GM23248 (cell line): ENCODE measurements around the gene GPR39. TPM values are rescaled to one million over a fixed set of nuclear protein-coding genes. Genes with fewer than 3 reads are reported as not detected.

Experiments
- DNase-seq: peaks from one replicate; pipeline ENCODE4 v3.0.0-alpha.2; 2015
- H2AFZ ChIP-seq: fragments of 200-600 bp; sonication (generic); 2 replicates; pipeline ENCODE4 v1.6.1; 2016; ENCODE audit warnings: antibody characterized with exemption
- H3F3A ChIP-seq: fragments of 200-600 bp; sonication (generic); 2 replicates; pipeline ENCODE4 v1.6.1; 2016; ENCODE audit warnings: mild to moderate bottlenecking, antibody characterized with exemption, mixed run types; ENCODE audit not compliant: insufficient read depth
- H3K27ac ChIP-seq: fragments of 200-600 bp; sonication (generic); 2 replicates; pipeline ENCODE4 v1.5.1; 2016; ENCODE audit warnings: mild to moderate bottlenecking
- H3K27me3 ChIP-seq: fragments of 200-600 bp; sonication (generic); replicated peaks from 2 replicates; pipeline ENCODE4 v1.6.1; 2016; ENCODE audit warnings: mild to moderate bottlenecking; ENCODE audit not compliant: insufficient read depth
- H3K36me3 ChIP-seq: fragments of 200-600 bp; sonication (generic); 2 replicates; pipeline ENCODE4 v1.6.1; 2016; ENCODE audit warnings: low read depth, mild to moderate bottlenecking
- H3K4me1 ChIP-seq: fragments of 200-600 bp; sonication (generic); 2 replicates; pipeline ENCODE4 v1.6.1; 2016; ENCODE audit warnings: mild to moderate bottlenecking; ENCODE audit not compliant: insufficient read depth
- H3K4me2 ChIP-seq: fragments of 200-600 bp; sonication (generic); one replicate; pipeline ENCODE4 v1.6.1; 2016; ENCODE audit warnings: mild to moderate bottlenecking; ENCODE audit not compliant: unreplicated experiment
- H3K4me3 ChIP-seq: fragments of 200-600 bp; sonication (generic); 2 replicates; pipeline ENCODE4 v1.5.1; 2016; ENCODE audit warnings: mild to moderate bottlenecking
- H3K79me2 ChIP-seq: fragments of 200-600 bp; sonication (generic); 2 replicates; pipeline ENCODE4 v1.6.1; 2016; ENCODE audit warnings: mild to moderate bottlenecking; ENCODE audit not compliant: insufficient read depth
- H3K9ac ChIP-seq: fragments of 200-600 bp; sonication (generic); 2 replicates; pipeline ENCODE4 v1.6.1; 2016; ENCODE audit warnings: mild to moderate bottlenecking
- H3K9me2 ChIP-seq: fragments of 200-600 bp; sonication (generic); 2 replicates; pipeline ENCODE4 v1.6.1; 2016; ENCODE audit warnings: mixed run types, mild to moderate bottlenecking, moderate library complexity; ENCODE audit not compliant: insufficient read depth
- H3K9me3 ChIP-seq: fragments of 200-600 bp; sonication (generic); one replicate; pipeline ENCODE4 v1.6.1; 2017; ENCODE audit warnings: low read depth
- H4K20me1 ChIP-seq: fragments of 200-600 bp; sonication (generic); 2 replicates; pipeline ENCODE4 v1.6.0; 2016; ENCODE audit not compliant: insufficient read depth
- EZH2 ChIP-seq: fragments of 200-600 bp; sonication (generic); IDR thresholded peaks from 2 replicates; pipeline ENCODE4 v1.6.1; 2018; ENCODE audit warnings: antibody characterized with exemption, mild to moderate bottlenecking; ENCODE audit not compliant: insufficient read depth, poor library complexity, severe bottlenecking
- EZH2phosphoT487 ChIP-seq: fragments of 200-600 bp; sonication (generic); IDR thresholded peaks from 2 replicates; pipeline ENCODE4 v1.6.1; 2018; ENCODE audit warnings: antibody characterized with exemption, moderate library complexity, mild to moderate bottlenecking, low read depth; ENCODE audit not compliant: insufficient read depth
- WGBS, 2 experiments: methylation state at CpG; one replicate each; pipeline ENCODE4 v1.1.6; 2015 to 2017; ENCODE audit warnings: low lambda C conversion rate in 2 of 2, low coverage in 1 of 2; ENCODE audit errors: missing lambda C conversion rate in 2 of 2; 5-methylcytosine and 5-hydroxymethylcytosine counted together
- in situ Hi-C: fragments of 300-500 bp; cut with MboI; formaldehyde crosslinking; loops from 2 replicates; pipeline ENCODE4 v1.15.0; 2020
- polyA plus RNA-seq: library from polyadenylated mRNA; unstranded; fragments of >200 nt; fragmentation: Nextera tagmentation; extraction: Ambion mirVana; gene quantifications from 2 replicates; pipeline ENCODE4 v1.2.1, GENCODE V29; 2016
- total RNA-seq: library from RNA; depleted of rRNA; stranded (reverse); fragments of >200 nt; shearing (Covaris generic); gene quantifications from 2 replicates; pipeline ENCODE4 v1.2.3, GENCODE V29; 2014

The GPR39 gene
- total and polyA plus RNA-seq, 2 experiments from 2014 or later: 1.6 to 2.6 TPM

GRCh38 chr2:132384491-132385151, 32.0 kb upstream of the GPR39 start:
- no peak for TF ChIP-seq EZH2
- TF ChIP-seq EZH2phosphoT487: no peak
- in situ Hi-C loops: no loop called here
- Histone ChIP-seq H3K9me2 (no peaks in the 10 kb centered on the region), H4K20me1 (no peaks in the 10 kb centered on the region), H2AFZ (no peak overlapping the region), H3K27me3 (no peaks in the 10 kb centered on the region), H3K9ac (no peak overlapping the region), H3K4me2 (no peak overlapping the region), H3K27ac (no peak overlapping the region), H3K9me3 (no peaks in the 10 kb centered on the region), H3K4me1 (no peaks in the 10 kb centered on the region), H3F3A (no peaks in the 10 kb centered on the region), H3K79me2 (no peaks in the 10 kb centered on the region), H3K4me3 (no peak overlapping the region), H3K36me3 (no peaks in the 10 kb centered on the region)
- DNase-seq: no peak
- WGBS, 2 experiments: 30 to 33% methylated on average over 4 of the region's 4 CpGs

DNA sequence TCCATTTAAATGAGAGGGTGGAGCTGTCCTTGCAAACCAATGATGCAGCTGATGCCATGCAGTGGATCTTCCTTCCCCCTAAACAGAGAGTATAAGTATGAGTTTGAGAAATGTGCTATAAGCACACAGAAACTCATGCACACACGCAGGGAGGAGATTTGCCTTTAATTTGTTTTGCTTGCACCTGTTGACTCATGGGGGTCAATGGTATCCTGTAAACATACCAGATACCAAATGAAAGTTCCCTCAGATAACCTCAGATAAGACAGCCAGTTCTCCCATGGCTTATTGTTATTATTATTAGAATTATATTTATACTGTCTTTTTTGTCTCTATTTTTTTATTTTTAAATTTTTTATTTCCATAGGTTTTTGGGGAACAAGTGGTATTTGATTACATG, 29.5 kb upstream of the GPR39 start:
- no peaks in the 10 kb centered on the region for H3K27me3 ChIP-seq

DNA sequence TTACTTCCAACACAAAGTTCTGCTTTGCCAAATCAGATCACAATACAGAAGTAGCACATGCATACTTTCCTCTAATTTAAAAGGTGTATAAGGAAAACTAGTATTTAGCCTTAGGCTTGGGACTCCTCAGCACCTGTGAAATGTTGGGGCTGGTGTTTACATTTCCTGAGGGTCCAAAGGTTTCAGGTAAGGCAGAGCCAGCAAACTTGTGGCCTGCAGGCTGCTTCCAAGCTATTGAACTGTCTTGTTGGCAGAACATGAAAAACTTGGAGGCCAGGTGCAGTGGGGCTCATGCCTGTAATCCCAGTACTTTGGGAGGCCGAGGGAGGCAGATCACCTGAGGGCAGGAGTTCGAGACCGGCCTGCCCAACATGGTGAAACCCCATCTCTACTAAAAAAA, 26.5 kb upstream of the GPR39 start:
- H3K9me2 ChIP-seq: no peaks in the 10 kb centered on the region
- no peak overlapping the region for H3K27ac ChIP-seq
- no peak overlapping the region for H3K4me3 ChIP-seq
- 0 out of 2 replicates have a peak, but pooled peaks cover 3% of the 10 kb centered on the region for H3K27me3 ChIP-seq
- H3F3A ChIP-seq: no peaks in the 10 kb centered on the region
- H3K79me2 ChIP-seq: no peaks in the 10 kb centered on the region
- H3K9ac ChIP-seq: no peak overlapping the region
- H3K9me3 ChIP-seq: no peaks in the 10 kb centered on the region
- WGBS, 2 experiments: 47 to 74% methylated on average over 3 of the region's 3 CpGs
- H3K36me3 ChIP-seq: no peaks in the 10 kb centered on the region
- no peaks in the 10 kb centered on the region for H3K4me1 ChIP-seq
- H4K20me1 ChIP-seq: no peaks in the 10 kb centered on the region
- H3K4me2 ChIP-seq: no peak overlapping the region
- in situ Hi-C loops: no loop called here
- TF ChIP-seq EZH2phosphoT487 (no peak), EZH2 (no peak)
- no peak overlapping the region for H2AFZ ChIP-seq
- DNase-seq: no peak

More for the DNA sequence above, 29.5 kb upstream of the GPR39 start:
- H3K79me2 ChIP-seq: no peaks in the 10 kb centered on the region
- H3K36me3 ChIP-seq: no peaks in the 10 kb centered on the region
- H4K20me1 ChIP-seq: no peaks in the 10 kb centered on the region
- no peaks in the 10 kb centered on the region for H3K9me3 ChIP-seq
- H3K27ac ChIP-seq: no peak overlapping the region
- 0 to 4% methylated on average over 1 of the region's 1 CpG for WGBS, 2 experiments
- no peaks in the 10 kb centered on the region for H3F3A ChIP-seq
- H3K9ac ChIP-seq: no peak overlapping the region
- H3K9me2 ChIP-seq: no peaks in the 10 kb centered on the region
- no peak for DNase-seq
- H3K4me2 ChIP-seq: no peak overlapping the region
- no peak for TF ChIP-seq EZH2phosphoT487
- TF ChIP-seq EZH2: no peak
- in situ Hi-C loops: no loop called here
- no peak overlapping the region for H2AFZ ChIP-seq
- H3K4me3 ChIP-seq: no peak overlapping the region
- H3K4me1 ChIP-seq: no peaks in the 10 kb centered on the region

GRCh38 chr2:132391378-132391777, 25.2 kb upstream of the GPR39 start:
- WGBS, 2 experiments: 26% methylated on average over 3 of the region's 3 CpGs
- Histone ChIP-seq H3K4me2 (no peak overlapping the region), H3K9ac (no peak overlapping the region), H3K4me1 (no peaks in the 10 kb centered on the region), H3F3A (no peaks in the 10 kb centered on the region), H3K27me3 (0 out of 2 replicates have a peak, but pooled peaks cover 3% of the 10 kb centered on the region), H3K9me2 (no peaks in the 10 kb centered on the region), H3K79me2 (no peaks in the 10 kb centered on the region), H3K9me3 (no peaks in the 10 kb centered on the region), H4K20me1 (no peaks in the 10 kb centered on the region), H3K4me3 (no peak overlapping the region), H2AFZ (no peak overlapping the region), H3K36me3 (no peaks in the 10 kb centered on the region), H3K27ac (no peak overlapping the region)
- in situ Hi-C loops: no loop called here
- no peak for DNase-seq
- TF ChIP-seq EZH2phosphoT487: no peak
- no peak for TF ChIP-seq EZH2

DNA sequence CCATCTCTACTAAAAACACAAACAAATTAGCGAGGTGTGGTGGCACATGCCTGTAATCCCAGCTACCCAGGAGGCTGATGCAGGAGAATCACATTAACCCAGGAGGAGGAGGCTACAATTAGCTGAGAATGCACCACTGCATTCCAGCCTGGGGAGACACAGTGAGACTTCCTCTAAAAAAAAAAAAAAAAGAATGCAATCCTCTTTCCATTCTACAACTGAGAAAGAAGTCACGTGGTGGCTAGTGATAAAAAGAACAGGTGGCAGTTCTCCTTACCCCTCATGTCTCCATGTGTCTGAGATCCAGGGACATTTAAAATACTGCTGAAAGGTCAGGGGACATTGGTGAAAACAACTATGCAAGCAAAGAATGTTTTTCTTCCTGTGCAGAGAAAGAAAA, 24.4 kb upstream of the GPR39 start:
- DNase-seq: no peak
- Histone ChIP-seq H3K9ac (no peak overlapping the region), H3K4me2 (no peak overlapping the region), H2AFZ (no peak overlapping the region), H3K4me1 (no peaks in the 10 kb centered on the region), H3K27ac (no peak overlapping the region), H3K27me3 (0 out of 2 replicates have a peak, but pooled peaks cover 3% of the 10 kb centered on the region), H3K9me2 (no peaks in the 10 kb centered on the region), H3K9me3 (no peaks in the 10 kb centered on the region), H3K4me3 (no peak overlapping the region), H3K36me3 (no peaks in the 10 kb centered on the region), H3F3A (no peaks in the 10 kb centered on the region), H3K79me2 (no peaks in the 10 kb centered on the region), H4K20me1 (no peaks in the 10 kb centered on the region)
- TF ChIP-seq EZH2phosphoT487: no peak
- no peak for TF ChIP-seq EZH2
- 15 to 19% methylated on average over 2 of the region's 2 CpGs for WGBS, 2 experiments
- in situ Hi-C loops: no loop called here
